ENCODE measurements around the gene SMAD3. TPM values are rescaled to one million over a fixed set of nuclear protein-coding genes. Genes with fewer than 3 reads are reported as not detected.

SMAD3 gene
- total and polyA plus RNA-seq, 10 of the 15 experiments (the other 5 are each of a cell fraction or from before 2014, with no cell fraction given): 5.6 to 43.2 (median 16.0) TPM

DNA sequence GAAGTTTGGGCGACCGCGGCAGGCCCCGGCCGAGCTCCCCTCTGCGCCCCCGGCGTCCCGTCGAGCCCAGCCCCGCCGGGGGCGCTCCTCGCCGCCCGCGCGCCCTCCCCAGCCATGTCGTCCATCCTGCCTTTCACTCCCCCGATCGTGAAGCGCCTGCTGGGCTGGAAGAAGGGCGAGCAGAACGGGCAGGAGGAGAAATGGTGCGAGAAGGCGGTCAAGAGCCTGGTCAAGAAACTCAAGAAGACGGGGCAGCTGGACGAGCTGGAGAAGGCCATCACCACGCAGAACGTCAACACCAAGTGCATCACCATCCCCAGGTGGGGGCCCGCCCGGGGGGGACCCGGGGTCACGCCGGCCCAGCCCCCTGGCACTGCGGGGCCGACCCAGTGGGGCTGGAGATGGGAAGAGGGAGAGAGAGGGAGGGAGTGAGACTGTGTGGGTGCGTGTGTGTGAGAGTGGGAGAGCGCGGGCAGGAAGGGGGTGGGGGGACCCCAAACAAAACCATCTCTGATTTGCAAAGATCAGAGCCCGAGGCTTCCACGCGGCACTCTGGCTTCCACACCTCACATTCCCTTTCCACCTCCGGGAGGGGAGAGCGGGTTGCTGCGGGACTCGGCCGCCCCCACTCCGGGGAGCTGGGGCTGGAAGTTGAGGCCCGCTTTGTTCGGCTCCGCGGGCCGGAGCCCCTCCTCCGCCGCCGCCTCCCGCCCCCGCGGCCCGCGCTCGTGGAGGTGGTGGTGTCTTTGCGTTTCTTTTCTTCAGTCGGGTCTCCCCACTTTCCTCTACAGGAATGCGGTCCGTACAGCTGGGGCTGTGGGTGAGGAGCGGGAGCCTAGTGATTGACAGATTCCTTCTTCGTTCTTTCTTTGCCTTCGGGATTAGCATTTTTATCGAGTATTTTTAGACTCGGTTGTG, 898 bp downstream of the SMAD3 start (continued):
- TF ChIP-seq, protein P1, sequence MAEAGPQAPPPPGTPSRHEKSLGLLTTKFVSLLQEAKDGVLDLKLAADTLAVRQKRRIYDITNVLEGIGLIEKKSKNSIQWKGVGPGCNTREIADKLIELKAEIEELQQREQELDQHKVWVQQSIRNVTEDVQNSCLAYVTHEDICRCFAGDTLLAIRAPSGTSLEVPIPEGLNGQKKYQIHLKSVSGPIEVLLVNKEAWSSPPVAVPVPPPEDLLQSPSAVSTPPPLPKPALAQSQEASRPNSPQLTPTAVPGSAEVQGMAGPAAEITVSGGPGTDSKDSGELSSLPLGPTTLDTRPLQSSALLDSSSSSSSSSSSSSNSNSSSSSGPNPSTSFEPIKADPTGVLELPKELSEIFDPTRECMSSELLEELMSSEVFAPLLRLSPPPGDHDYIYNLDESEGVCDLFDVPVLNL (IDR thresholded peaks at IDR 0.05; ENCODE audit: low read depth, low read length): no peak
- no peak for TF ChIP-seq HDAC2 (IDR thresholded peaks at IDR 0.05)

DNA sequence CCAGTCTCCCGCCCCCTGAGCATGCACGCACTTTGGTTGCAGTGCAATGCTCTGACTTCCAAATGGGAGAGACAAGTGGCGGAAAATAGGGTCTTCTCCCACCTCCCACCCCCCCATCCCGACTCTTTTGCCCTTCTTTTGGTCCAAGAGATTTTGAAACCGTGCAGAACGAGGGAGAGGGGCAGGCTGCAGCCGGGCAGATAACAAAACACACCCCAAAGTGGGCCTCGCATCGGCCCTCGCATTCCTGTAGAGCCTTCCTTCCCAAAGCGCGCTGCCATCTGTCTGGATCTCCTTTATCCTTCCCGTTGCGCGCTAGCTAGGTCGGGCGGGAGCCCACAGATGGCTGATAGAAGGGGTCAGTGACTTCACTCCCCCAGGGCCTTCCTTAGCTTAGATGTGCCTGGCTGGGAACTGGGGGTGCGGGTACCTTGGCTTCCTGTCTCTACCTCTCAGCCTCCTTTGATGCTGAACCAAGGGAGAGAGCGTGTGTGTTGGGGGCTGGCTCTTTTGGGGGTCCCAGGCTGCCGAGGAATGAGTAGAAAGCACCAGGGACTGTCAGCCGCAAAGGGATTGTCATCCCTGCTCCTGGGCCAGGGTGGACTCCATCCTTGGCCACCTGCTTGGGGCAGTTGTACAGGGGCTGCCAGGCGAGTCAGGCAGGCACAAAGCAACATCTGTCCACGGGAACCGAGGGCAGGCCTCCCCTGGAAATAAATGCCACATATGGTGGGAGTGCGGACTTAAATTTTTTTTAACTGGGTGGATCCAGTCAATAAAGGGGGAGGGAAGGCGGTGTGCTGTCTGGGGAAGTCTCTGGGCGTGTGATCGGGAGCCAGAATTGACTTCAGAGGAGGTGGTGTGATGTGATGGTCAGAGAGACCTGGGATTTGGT, 1.8 kb downstream of the SMAD3 start:
- no TSS peak for BruUV-seq (replicated peaks)
- in situ Hi-C loops (cut with MboI): no loop called here
- Histone ChIP-seq H3K27me3 (replicated peaks in 1 of 2; ENCODE audit: control insufficient read depth in 2 of 2, insufficient read depth in 2 of 2, low read length in 1 of 2) (no peaks in the 10 kb centered on the region), H3K79me2 (ENCODE audit: control insufficient read depth, insufficient read depth, low read length) (peaks cover 58% of the 10 kb centered on the region), H2AFZ (ENCODE audit: control insufficient read depth, low read depth, low read length) (no peak overlapping the region), H3K4me1 (ENCODE audit: control insufficient read depth, insufficient read depth, low read length) (peaks cover 26% of the 10 kb centered on the region), H3K9ac (ENCODE audit: control insufficient read depth, insufficient read depth, low read length) (peak overlapping the region; percentile 84), H3K27ac (ENCODE audit: control insufficient read depth, insufficient read depth) (peak overlapping the region; percentile 78), H3K4me2 (ENCODE audit: control insufficient read depth, insufficient read depth) (peak overlapping the region; percentile 89), H3K4me3 (peak overlapping the region; percentile 80), H3K36me3 (ENCODE audit: control insufficient read depth in 2 of 2, insufficient read depth in 2 of 2, low read length in 1 of 2) (peaks cover 0 to 19% of the 10 kb centered on the region in 2 experiments; a peak in 1 of 4 replicates), H4K20me1 (ENCODE audit: control insufficient read depth, insufficient read depth) (peaks cover 2% of the 10 kb centered on the region; the same call in 1 of the 2 replicates), H3K9me3 (replicated peaks; ENCODE audit: control insufficient read depth, insufficient read depth, low read length) (no peaks in the 10 kb centered on the region)
- CTCF ChIA-PET: interaction anchor here (1.0 to 4.7 kb wide), 3 partner anchors 13 to 173 kb away, joined by 3 to 57 read pairs (median 5); no protein-coding TSS in a partner anchor
- ATAC-seq: peak; percentile 10
- WGBS (ENCODE audit: insufficient coverage, insufficient replicate concordance, low lambda C conversion rate, missing lambda C conversion rate): 15% methylated on average over 28 of the region's 28 CpGs
- POLR2A ChIA-PET: interaction anchor here (1.0 to 7.6 kb wide), 5 partner anchors 9 to 36 kb away, joined by 3 to 69 read pairs (median 4); no protein-coding TSS in a partner anchor
- intact Hi-C loops (cut with micrococcal nuclease; ENCODE audit: unreplicated experiment): loop anchor here (1.0 to 5.0 kb wide), 3 partner anchors 14 to 235 kb away; no protein-coding TSS in a partner anchor
- DNase-seq (ENCODE audit: low read depth, low spot score): no peak
- RAD21 ChIA-PET (ENCODE audit: unreplicated experiment): interaction anchor here (0.7 to 8.4 kb wide), 6 partner anchors 15 to 233 kb away, joined by 3 to 215 read pairs (median 7); no protein-coding TSS in a partner anchor
- no peak for FAIRE-seq
- 0 out of 2 replicates have a peak, but pooled peaks have one; percentile 8 for TF ChIP-seq CREM (IDR thresholded peaks at IDR 0.05; ENCODE audit: low read depth)
- TF ChIP-seq POLR2A (IDR thresholded peaks at IDR 0.05; ENCODE audit: low read depth, low read length): peak; percentile 46
- no peak for TF ChIP-seq ZNF384 (IDR thresholded peaks at IDR 0.05; ENCODE audit: borderline replicate concordance, low read depth, low read length)
- SMC1A ChIA-PET (ENCODE audit: uncharacterized antibody, unreplicated experiment): interaction anchor here (0.8 to 9.8 kb wide), 9 partner anchors 15 to 121 kb away, joined by 3 to 192 read pairs (median 3); no protein-coding TSS in a partner anchor
